Measurements from ENCODE around the gene SNAP29.
"Not testable (repeated sequence)": the region's sequence is repeated elsewhere in the genome, so short reads cannot be mapped to it uniquely, and the experiment has no call there.

SNAP29 gene

GRCh38 chr22:20867179-20868024 lies 8.6 kb downstream of the SNAP29 start:
- no peak for DNase-seq

- no peak for DNase-seq
These were observed 9.5 kb downstream of the SNAP29 start for GRCh38 chr22:20868025-20868962.

- no peak for DNase-seq
These were observed 10.4 kb downstream of the SNAP29 start for GRCh38 chr22:20869234-20869633.

DNA sequence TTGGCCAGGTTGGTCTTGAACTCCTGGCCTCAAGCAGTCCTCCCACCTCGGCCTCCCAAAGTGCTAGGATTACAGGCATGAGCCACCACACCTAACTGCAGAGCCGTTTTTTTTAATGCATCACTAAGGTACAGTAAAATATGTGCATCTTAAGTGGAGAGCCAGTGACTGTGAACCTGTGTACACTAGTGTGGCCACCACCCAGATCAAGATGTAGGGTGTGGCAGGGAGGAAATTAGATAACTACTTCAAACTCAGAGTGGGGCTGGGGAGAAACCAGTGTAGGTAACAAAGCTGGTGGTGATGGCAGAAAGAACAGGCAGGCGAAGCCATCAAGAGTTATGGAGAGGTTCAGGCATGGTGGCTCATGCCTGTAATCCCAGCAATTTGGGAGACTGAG lies 14.4 kb downstream of the SNAP29 start:
- no peak for DNase-seq

DNA sequence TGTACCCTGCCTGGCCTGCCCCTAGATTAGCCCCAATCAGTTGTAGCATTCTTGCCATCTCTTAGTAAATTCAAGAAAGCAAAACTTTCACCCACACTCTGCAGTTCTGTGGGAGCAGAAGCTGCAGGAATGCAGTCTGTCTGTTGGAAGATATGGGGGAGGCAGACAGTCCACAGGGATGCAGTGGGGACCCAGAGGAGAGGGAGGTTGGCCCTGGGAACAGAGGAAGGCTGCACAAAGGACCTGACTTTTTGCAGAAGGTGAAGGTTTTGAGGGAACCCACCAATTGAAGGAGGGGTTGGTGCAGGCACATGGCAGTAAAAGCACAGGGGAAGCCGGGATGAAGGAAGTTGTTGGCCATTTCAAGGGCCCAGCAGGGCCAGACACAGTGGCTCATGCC lies 16.5 kb downstream of the SNAP29 start:
- DNase-seq, result no peak

DNA sequence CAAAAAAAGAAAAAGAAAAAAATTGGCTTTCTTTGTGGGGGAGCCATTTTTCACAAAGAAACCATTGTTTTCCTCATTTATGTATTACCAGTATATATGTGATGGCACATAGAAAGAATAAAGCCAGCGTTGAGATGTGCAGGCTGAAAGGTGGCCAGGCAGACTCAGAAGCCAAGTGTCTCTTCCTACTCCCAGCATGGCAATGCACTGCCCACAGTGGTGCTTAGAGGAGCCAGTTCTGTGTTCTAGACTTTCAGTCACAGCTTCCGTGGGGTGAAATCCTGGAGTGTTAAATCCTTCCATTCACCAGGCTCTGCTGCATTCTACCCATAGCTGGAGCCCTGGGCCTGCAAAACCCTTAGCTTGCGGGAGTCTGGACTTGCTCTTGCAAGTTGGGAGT lies 18.9 kb downstream of the SNAP29 start:
- DNase-seq, result no peak

GRCh38 chr22:20881231-20881630 lies 22.4 kb downstream of the SNAP29 start:
- peak; percentile 34 for DNase-seq

GRCh38 chr22:20881869-20882815 lies 23.3 kb downstream of the SNAP29 start:
- no peak for DNase-seq

- DNase-seq, result no peak
These were observed 24.0 kb downstream of the SNAP29 start for GRCh38 chr22:20882855-20883254.

GRCh38 chr22:20884454-20884853 lies 25.6 kb downstream of the SNAP29 start:
- no peak for DNase-seq

GRCh38 chr22:20885017-20885556 lies 26.3 kb downstream of the SNAP29 start:
- no peak for DNase-seq

GRCh38 chr22:20885557-20886323 lies 26.9 kb downstream of the SNAP29 start:
- DNase-seq, result peak; percentile 74

DNA sequence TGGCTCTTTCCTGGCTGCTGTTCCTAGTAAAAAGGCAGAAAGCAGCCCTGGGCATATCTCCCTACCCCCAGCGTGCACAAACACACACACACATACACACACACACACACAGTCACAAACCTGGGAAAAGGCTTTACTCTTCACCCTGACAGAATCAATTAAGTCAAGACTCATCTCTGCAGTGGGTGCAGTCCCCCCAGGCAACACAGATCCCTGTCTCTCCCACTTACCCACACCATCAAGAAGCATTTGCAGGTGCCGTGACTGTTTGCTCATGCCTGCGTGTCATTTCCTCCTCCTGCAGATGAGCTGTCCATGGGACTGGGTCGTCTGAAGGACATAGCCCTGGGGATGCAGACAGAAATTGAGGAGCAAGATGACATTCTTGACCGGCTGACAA lies 28.6 kb downstream of the SNAP29 start:
- DNase-seq, result no peak

- DNase-seq, result no peak
These were observed 30.4 kb downstream of the SNAP29 start for GRCh38 chr22:20889025-20889704.

DNA sequence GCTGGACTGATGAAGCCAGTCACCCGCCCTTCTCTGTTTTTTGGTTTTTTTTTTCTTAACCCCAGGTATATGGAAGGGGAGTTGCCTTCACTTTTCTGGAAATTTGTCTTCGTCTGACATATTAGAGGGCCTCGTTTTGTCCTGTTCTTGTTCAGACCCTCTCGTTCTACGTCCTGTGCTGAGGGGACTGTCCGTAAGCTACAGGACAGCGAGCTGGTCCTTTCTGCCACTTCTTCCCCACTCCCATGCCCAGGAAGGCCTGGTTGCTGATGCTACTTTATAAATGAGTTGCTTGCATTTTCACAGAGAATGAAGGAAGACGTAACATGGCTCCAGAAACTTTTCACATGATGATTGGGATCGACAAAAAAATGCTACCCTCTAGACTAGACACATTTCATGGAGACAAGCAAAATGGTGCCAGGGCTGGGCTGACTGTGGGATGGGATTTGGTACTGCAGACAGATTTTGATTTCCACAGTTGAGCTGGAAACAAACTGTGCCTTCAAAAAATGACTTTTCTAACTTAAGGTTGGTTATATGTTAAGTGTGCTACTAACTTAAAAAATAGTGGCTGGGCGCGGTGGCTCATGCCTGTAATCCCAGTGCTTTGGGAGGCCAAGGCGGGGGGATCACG lies 31.2 kb downstream of the SNAP29 start:
- no peak for DNase-seq

- DNase-seq, result no peak
These were observed 32.2 kb downstream of the SNAP29 start for GRCh38 chr22:20890975-20891374.

DNA sequence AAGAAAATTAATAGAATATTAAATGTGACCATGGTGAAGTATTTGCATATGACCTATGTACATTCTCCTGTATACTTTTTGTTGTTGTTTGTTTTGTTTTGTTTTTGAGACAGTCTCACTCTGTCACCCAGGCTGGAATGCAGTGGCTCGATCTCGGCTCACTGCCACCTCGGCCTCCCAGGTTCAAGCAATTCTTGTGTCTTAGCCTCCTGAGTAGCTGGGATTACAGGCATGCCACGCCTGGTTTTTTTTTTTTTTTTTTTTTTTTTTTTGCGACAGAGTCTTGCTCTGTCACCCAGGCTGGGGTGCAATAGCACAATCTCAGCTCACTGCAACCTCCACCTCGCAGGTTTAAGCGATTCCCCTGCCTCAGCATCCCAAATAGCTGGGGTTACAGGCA lies 38.9 kb downstream of the SNAP29 start:
- not testable (repeated sequence) for DNase-seq

GRCh38 chr22:20899827-20900423 lies 41.1 kb downstream of the SNAP29 start:
- DNase-seq, result no peak

DNA sequence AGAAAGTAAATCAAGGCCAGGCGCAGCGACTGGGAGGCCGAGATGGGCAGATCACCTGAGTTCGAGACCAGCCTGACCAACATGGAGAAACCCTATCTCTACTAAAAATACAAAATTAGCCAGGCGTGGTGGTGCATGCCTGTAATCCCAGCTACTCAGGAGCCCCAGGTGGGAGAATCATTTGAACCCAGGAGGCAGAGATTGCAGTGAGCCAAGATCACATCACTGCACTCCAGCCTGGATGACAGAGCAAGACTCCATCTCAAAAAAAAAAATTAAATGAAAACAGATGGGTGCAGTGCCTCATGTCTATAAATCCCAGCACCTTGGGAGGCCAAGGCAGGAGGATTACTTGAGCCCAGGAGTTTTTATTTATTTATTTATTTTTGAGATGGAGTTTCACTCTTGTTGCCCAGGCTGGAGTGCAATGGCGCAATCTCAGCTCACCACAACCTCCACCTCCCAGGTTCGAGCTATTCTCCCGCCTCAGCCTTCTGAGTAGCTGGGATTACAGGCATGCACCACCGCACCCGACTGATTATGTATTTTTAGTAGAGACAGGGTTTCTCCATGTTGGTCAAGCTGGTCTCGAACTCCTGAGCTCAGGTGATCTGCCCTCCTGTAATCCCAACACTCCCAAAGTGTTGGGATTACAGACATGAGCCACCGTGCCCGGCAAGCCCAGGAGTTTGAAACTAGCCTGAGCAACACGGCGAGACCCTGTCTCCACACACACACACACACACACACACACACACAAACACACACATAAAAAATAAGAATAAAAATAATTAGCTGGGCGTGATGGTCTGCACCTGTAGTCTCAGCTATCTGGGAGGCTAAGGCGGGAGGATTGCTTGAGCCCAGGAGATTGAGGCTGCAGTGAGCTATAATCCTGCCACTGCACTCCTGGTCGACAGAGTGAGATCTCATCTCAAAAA lies 42.6 kb downstream of the SNAP29 start:
- not testable (repeated sequence) for DNase-seq

Data from NCI-H226 (cell line).